Psoas muscle (tissue), 8 donors: ENCODE data around the gene FERMT3. TPM values are rescaled to one million over a fixed set of nuclear protein-coding genes. Genes with fewer than 3 reads are reported as not detected.
"Not testable (repeated sequence)": the region's sequence is repeated elsewhere in the genome, so short reads cannot be mapped to it uniquely, and the experiment has no call there.

ENCODE experiments used
- ATAC-seq, 4 donors: fragments of 200-7000 bp; cut with Tn5 transposase; one replicate each; pipeline ENCODE4 v1.9.1; 2020; ENCODE audit warnings: moderate library complexity in 3 of 4, mild to moderate bottlenecking in 2 of 4
- DNase-seq, 2 donors: peaks; one replicate each; pipeline ENCODE4 v3.0.0-alpha.2; 2020
- H3K27ac ChIP-seq: fragments of 200-600 bp; one replicate; pipeline ENCODE4 v1.8.0; 2022
- H3K27me3 ChIP-seq, 3 donors: fragments of 200-600 bp in 1 of 3; one replicate each; pipeline versions ENCODE4 v1.6.1 to v1.8.0; 2013 to 2022; ENCODE audit warnings: low read length in 2 of 3, mild to moderate bottlenecking in 2 of 3, moderate library complexity in 1 of 3; ENCODE audit not compliant: insufficient read depth in 3 of 3
- H3K36me3 ChIP-seq, 2 donors: fragments of 200-600 bp in 1 of 2; one replicate each; pipeline versions ENCODE4 v1.6.1 to v1.8.0; 2013 to 2022; ENCODE audit warnings: low read depth in 1 of 2, mild to moderate bottlenecking in 1 of 2, moderate library complexity in 1 of 2; ENCODE audit not compliant: insufficient read depth in 1 of 2
- H3K4me1 ChIP-seq: fragments of 200-600 bp; one replicate; pipeline ENCODE4 v1.8.0; 2022
- H3K4me3 ChIP-seq: fragments of 200-600 bp; one replicate; pipeline ENCODE4 v1.8.0; 2022; ENCODE audit warnings: mild to moderate bottlenecking
- H3K9me3 ChIP-seq: fragments of 200-600 bp; one replicate; pipeline ENCODE4 v1.8.0; 2022
- CTCF ChIP-seq: fragments of 200-600 bp; IDR thresholded peaks from one replicate; pipeline ENCODE4 v1.8.0; 2022; ENCODE audit warnings: antibody characterized with exemption
- WGBS, 3 donors: extraction: QIAGEN DNeasy Blood & Tissue Kit; methylation state at CpG; one replicate each; pipeline versions ENCODE4 v1.1.6 to v1.1.7; 2013; 5-methylcytosine and 5-hydroxymethylcytosine counted together
- intact Hi-C, 2 donors: fragments of 100-400 bp; cut with DNase I; formaldehyde crosslinking; loops; one replicate each; pipeline versions ENCODE4 v1.11.0 to v1.14.2; 2022
- long read RNA-seq, 2 donors: library from polyadenylated mRNA; unstranded; transcript quantifications; one replicate each; pipeline ENCODE4 v2.0.0, GENCODE V29; 2021
- polyA plus RNA-seq, 3 donors: library from polyadenylated mRNA; stranded (reverse); fragments of 200-250 nt; gene quantifications; one replicate each; pipeline ENCODE4 v1.2.3, GENCODE V29; 2013
- total RNA-seq, 4 donors: library from RNA; stranded (reverse); fragmentation: NEBNext Ultra II Directional in 2 of 4; extraction: Animal tissue kit (Norgen Biotek cat#: 25700) in 2 of 4; gene quantifications; one replicate each; pipeline versions ENCODE4 v1.2.1 to v1.2.4, GENCODE V29; 2021 to 2023
- donor health status: healthy with polysubstance abuse.
- donor health status: DM: no; HTN: no; CAD: no; lungs with moderate emphysema.
- donor health status: Bipolar disorder and iron deficiency.
- donor health status: healthy.
- donor health status: DM: yes; HTN: yes; CAD: no.
- donor health status: DM: no; HTN: no; CAD: no.
- donor health status: DM: no; HTN: no; CAD: no.
- donor health status: DM: yes; HTN: yes; CAD: no.

Gene FERMT3
- total RNA-seq (10 to 100 TPM in 1 of 4 donors, 1 to 10 TPM in 3; 6.7 to 11.7 (median 8.4) TPM), polyA plus RNA-seq (1 to 10 TPM; 2.5 to 4.3 (median 3.0) TPM)
- long read RNA-seq, donor 1, partial matches to known transcripts: 3 of 6 reads
- long read RNA-seq, donor 1, other reads (novel, unspliced or antisense): 0 of 6 reads
- long read RNA-seq, donor 2, partial matches to known transcripts: 0 of 2 reads
- long read RNA-seq, donor 2, other reads (novel, unspliced or antisense): 1 of 2 reads

- 56 to 69% (median 62%) methylated on average over 22 to 27 of the region's 27 CpGs for WGBS, 3 donors
- no peak for TF ChIP-seq CTCF
- ATAC-seq (no peak), DNase-seq (peak; percentile 67 to 77)
- H3K4me1 ChIP-seq: peaks cover 11% of the 10 kb centered on the region
- intact Hi-C loops: loop anchor here in 1 of 2 donors (5.0 kb wide), 1 partner anchor 96 kb away; the partner anchor contains the start of gene CATSPERZ
- H3K4me3 ChIP-seq: peak within 1 kb of the TSS; percentile 58
- H3K27me3 ChIP-seq: no peaks in the 10 kb centered on the region
- no peaks in the 10 kb centered on the region for H3K9me3 ChIP-seq
- peak within 1 kb of the TSS; percentile 71 for H3K27ac ChIP-seq
- peaks cover 7 to 56% of the 10 kb centered on the region in 2 donors for H3K36me3 ChIP-seq
Observed at GRCh38 chr11:64206457-64207255, at the start of gene FERMT3. FERMT3 (plus strand) TSS chr11:64206721; CDS start chr11:64207365, 644 bp downstream.

- intact Hi-C loops: loop anchor here (10.0 kb wide), 2 partner anchors 323 to 393 kb away; partner anchors contain the start of genes MARK2 (in 1 of the 2) and ZFTA (in 1 of the 2)
- Histone ChIP-seq H3K4me1 (peaks cover 36% of the 10 kb centered on the region), H3K36me3 (no peaks in the 10 kb centered on the region), H3K9me3 (no peaks in the 10 kb centered on the region), H3K4me3 (no peak overlapping the region), H3K27ac (peak overlapping the region; percentile 23), H3K27me3 (no peaks in the 10 kb centered on the region)
- no peak for DNase-seq
- ATAC-seq: peak in 2 of 4 donors; percentile 29 to 37
- 74 to 83% (median 82%) methylated on average over 17 of the region's 17 CpGs for WGBS, 3 donors
- no peak for TF ChIP-seq CTCF
Observed at GRCh38 chr11:64157631-64158394, 48.7 kb upstream of the FERMT3 start.

GRCh38 chr11:64161037-64161436 lies 45.5 kb upstream of the FERMT3 start:
- intact Hi-C loops: no loop called here

GRCh38 chr11:64162769-64163168 lies 43.8 kb upstream of the FERMT3 start:
- ATAC-seq, H3K36me3 ChIP-seq, intact Hi-C loops, H3K4me3 ChIP-seq, H3K9me3 ChIP-seq, H3K27me3 ChIP-seq, DNase-seq: not testable (repeated sequence)
- H3K4me1 ChIP-seq: peaks cover 23% of the 10 kb centered on the region
- H3K27ac ChIP-seq: peak overlapping the region; percentile 98
- WGBS, 3 donors: 86 to 92% (median 88%) methylated on average over 16 of the region's 16 CpGs

More at GRCh38 chr11:64161037-64161436, 45.5 kb upstream of the FERMT3 start:
- no peak for DNase-seq
- WGBS, 3 donors: 94 to 98% (median 97%) methylated on average over 10 of the region's 10 CpGs
- no peak overlapping the region for H3K4me3 ChIP-seq
- H3K4me1 ChIP-seq: peaks cover 40% of the 10 kb centered on the region
- no peak for ATAC-seq
- no peaks in the 10 kb centered on the region for H3K27me3 ChIP-seq
- H3K36me3 ChIP-seq: peaks cover 0 to 3% of the 10 kb centered on the region in 2 donors
- no peaks in the 10 kb centered on the region for H3K9me3 ChIP-seq
- TF ChIP-seq CTCF: no peak
- no peak overlapping the region for H3K27ac ChIP-seq
